Urinary bladder (tissue), 4 donors: ENCODE measurements around the gene UBE2V1. TPM values are rescaled to one million over a fixed set of nuclear protein-coding genes. Genes with fewer than 3 reads are reported as not detected.
"Not testable (repeated sequence)": the region's sequence is repeated elsewhere in the genome, so short reads cannot be mapped to it uniquely, and the experiment has no call there.

Source experiments
- DNase-seq: peaks from one replicate; pipeline ENCODE4 v3.0.0-alpha.2; 2015; ENCODE audit errors: extremely low spot score
- H3K27ac ChIP-seq: one replicate; pipeline ENCODE4 v1.5.1; 2013; ENCODE audit warnings: low read depth, mild to moderate bottlenecking, moderate library complexity
- H3K36me3 ChIP-seq: one replicate; pipeline ENCODE4 v1.6.1; 2013; ENCODE audit warnings: mild to moderate bottlenecking, moderate library complexity; ENCODE audit not compliant: insufficient read depth
- H3K4me1 ChIP-seq: one replicate; pipeline ENCODE4 v1.6.1; 2013; ENCODE audit warnings: mild to moderate bottlenecking, moderate library complexity; ENCODE audit not compliant: insufficient read depth
- H3K4me3 ChIP-seq: one replicate; pipeline ENCODE4 v1.5.1; 2013; ENCODE audit warnings: low read depth, low read length
- WGBS: extraction: QIAGEN DNeasy Blood & Tissue Kit; methylation state at CpG from one replicate; pipeline ENCODE4 v1.1.7; 2013; 5-methylcytosine and 5-hydroxymethylcytosine counted together
- polyA plus RNA-seq: library from polyadenylated mRNA; stranded (reverse); fragments of 200-250 nt; gene quantifications from one replicate; pipeline ENCODE4 v1.2.3, GENCODE V29; 2013
- total RNA-seq: library from RNA; depleted of rRNA; stranded (reverse); fragments of >200 nt; gene quantifications from one replicate; pipeline ENCODE4 v1.2.3, GENCODE V29; 2014
- donor health status: healthy with polysubstance abuse.
- donor health status: healthy.

UBE2V1 gene
- total and polyA plus RNA-seq, 2 donors = 74.0 to 85.7 TPM

DNA sequence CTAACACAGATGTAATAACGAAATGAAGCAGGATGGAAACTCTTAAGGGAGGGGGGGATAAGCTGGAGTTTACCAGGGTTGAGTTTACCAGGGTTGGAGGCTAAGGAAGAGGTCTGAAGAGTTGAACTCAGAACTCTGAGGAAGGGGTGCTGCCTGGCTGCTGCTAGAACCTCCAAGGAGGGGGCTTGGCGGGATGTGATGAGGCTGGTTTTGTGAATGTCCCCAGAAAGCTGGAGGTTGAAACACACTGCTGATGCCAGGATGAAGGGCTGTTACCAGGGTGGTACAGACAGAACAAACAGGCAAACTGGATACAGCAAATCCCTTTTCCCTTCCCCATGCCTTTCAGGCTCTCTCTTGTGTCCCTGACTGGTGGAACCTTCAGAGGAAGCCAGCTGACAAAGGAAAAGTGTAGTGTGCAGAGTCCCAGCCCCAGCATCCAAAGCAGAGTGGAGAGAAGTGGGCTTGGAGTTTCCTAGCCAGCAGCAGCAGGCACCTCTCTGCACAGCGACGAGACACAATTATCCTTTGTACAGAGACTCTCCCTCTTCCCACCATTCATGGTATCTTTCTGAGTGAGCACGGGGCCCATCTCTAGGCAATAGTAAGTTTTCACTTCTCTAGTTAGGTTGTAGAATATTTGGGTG is 23.7 kb downstream of the UBE2V1 start:
- 82% methylated on average over 5 of the region's 5 CpGs for WGBS
- Histone ChIP-seq H3K36me3 (no peaks in the 10 kb centered on the region), H3K4me1 (peaks cover 5% of the 10 kb centered on the region), H3K4me3 (no peak overlapping the region), H3K27ac (no peak overlapping the region)
- DNase-seq = no peak

DNA sequence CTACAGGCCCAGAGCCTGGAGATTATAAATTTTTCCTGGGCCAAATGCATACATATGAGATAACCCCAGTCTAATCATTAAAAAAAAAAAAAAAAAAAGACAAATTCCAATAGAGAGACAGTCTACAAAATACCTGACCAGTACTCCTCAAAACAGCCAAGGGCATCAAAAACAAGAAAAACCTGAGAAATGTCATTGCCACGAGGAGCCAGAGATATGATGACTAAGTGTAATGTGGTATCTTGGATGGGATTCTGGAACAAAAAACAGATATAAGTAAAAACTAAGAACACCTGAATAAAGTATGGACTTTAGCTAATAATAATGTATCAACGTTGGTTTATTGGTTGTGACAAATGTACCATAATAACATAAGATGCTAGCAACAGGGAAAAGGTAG is 24.9 kb downstream of the UBE2V1 start:
- no peak for DNase-seq
- Histone ChIP-seq H3K4me3 (no peak overlapping the region), H3K27ac (no peak overlapping the region), H3K36me3 (no peaks in the 10 kb centered on the region), H3K4me1 (peaks cover 5% of the 10 kb centered on the region)
- WGBS = 66% methylated on average over 2 of the region's 2 CpGs

DNA sequence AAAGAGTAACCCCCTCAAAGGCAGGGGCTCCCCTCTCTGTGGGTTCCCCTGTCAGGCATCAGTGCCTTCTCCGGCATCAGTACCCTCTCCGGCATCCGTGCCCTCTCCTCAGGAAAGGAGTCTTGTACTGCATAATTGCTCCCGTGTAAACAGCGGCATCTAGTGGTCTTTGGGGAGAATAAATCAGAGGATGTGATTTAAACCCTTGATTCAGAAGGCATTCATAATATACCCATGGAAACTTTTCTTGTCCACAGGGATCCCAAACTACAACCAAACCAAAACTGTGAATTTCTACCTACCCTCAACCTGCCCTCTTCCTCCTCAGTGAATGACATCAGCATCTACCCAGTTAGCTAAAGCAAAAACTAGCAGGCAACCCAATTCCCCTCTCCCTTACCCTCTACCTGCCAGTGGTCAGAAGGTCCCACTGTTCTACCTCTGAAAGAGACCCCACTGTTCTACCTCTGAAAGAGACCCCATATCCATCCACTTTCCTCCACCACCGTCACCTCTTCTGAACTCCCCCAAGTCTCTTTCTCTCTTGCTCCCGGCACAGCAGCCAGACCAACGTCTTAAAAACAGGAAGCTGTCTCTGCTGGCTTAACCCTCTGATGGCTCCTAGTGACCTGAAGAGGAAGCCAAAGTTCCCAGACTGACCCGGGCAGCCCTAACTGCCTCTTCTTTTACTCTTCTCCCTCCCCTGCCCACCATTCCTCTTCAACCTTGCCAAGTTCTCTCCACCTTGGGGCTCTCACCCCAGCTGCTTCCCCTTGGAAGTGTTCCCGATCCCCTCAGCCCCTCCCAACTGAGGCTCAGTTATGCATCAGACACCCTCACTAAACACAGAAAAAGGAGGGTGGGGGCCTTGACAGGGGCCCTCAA is 27.2 kb downstream of the UBE2V1 start:
- Histone ChIP-seq H3K27ac (no peak overlapping the region), H3K36me3 (no peaks in the 10 kb centered on the region), H3K4me3 (no peak overlapping the region), H3K4me1 (peaks cover 5% of the 10 kb centered on the region)
- DNase-seq = no peak
- WGBS = 4% methylated on average over 10 of the region's 10 CpGs

DNA sequence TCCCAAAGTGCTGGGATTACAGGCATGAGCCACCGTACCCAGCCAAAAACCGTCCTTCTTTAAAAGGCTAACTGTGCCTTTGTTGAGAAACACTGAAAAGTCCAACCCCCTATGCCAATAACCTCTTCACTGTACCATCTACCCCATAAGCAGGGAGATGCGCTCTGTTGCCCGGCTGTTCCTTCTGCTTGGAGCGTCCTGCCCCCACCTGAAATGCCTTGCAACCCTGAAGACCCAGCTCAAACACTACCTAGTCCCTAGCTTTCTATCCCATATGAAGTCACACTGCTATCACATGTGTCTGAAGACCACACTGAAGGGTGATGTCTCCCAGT is 27.8 kb downstream of the UBE2V1 start:
- Histone ChIP-seq H3K4me1 (peaks cover 5% of the 10 kb centered on the region), H3K4me3 (no peak overlapping the region), H3K27ac (no peak overlapping the region), H3K36me3 (no peaks in the 10 kb centered on the region)
- WGBS = 82% methylated on average over 5 of the region's 5 CpGs
- no peak for DNase-seq

DNA sequence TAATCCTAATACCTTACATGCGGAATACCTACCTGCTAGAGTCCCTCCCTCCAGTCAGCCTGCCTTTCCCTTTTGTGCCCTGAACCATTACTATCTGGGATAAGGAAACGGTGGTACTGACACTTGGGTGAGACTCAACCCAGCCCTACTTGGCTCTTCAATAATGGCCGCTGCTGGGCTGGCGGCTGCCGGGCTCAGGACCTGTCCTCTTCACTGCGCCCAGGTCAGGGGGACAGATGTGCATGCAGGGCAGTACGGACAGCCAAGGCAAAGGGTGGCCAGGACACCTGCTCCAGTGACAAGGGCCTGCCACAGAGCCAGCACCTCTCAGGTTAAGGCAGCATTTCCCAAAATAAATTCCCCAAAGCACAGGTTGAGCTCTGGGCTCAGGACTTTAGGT is 29.9 kb downstream of the UBE2V1 start:
- Histone ChIP-seq H3K4me1 (peaks cover 5% of the 10 kb centered on the region), H3K36me3 (no peaks in the 10 kb centered on the region), H3K4me3 (no peak overlapping the region), H3K27ac (no peak overlapping the region)
- 94% methylated on average over 7 of the region's 7 CpGs for WGBS
- DNase-seq = no peak

DNA sequence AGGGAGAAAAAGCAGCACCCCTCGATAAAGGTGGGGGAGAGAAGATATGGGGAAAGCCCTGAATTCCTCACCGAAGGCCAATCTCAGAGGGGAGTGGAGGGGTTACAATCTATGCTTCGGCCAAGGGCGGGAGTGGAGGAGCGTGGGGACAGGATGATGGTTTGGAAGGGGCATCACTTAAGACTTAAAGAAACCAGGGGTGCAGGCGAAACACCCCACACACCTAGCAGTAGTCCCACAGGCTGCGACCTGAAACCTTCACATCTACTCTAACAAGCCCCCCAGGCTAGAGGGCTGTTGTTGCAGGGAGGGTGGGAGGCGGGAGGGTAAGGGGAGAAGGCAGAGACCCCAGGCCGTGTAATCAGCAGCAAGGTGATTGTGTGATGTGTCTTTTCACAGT is 30.9 kb downstream of the UBE2V1 start:
- not testable (repeated sequence) for H3K36me3 ChIP-seq, H3K4me3 ChIP-seq, H3K27ac ChIP-seq, DNase-seq, H3K4me1 ChIP-seq
- 91% methylated on average over 9 of the region's 9 CpGs for WGBS

DNA sequence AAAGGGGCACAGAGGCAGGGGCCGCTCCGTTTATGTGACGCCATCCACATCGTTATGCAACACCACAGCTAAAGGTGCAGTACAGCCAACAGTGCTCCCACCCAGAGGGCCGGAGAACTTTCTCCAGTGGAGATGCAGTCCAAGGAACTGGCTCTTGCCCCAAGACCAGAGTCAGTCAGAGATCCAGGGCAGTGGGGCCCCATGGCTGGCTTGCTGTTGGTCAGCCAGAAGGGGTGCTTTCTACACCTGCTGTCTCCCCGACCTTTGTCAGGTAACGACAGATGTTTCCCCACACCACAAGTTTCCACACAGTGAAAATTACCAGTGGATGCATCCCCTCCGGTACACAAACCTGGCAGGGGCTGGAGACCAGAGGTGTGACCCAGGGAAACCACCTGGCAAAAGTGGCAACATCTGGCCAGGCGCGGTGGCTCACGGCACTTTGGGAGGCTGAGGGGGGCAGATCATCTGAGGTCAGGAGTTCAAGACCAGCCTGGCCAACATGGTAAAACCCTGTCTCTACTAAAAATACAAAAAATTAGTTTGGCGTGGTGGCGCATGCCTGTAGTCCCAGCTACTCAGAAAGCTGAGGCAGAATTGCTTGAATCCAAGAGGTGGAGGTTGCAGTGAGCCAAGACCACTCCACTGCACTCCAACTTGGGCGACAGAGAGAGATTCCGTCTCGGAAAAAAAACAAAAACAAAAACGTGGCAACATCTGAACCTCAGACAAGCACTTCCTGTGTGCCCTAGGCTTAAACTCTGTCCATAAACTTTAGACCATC is 34.9 kb downstream of the UBE2V1 start:
- no peaks in the 10 kb centered on the region for H3K4me1 ChIP-seq
- no peak for DNase-seq
- no peaks in the 10 kb centered on the region for H3K36me3 ChIP-seq
- H3K27ac ChIP-seq = no peak overlapping the region
- 57% methylated on average over 17 of the region's 17 CpGs for whole genome bisulfite sequencing
- H3K4me3 ChIP-seq = no peak overlapping the region

DNA sequence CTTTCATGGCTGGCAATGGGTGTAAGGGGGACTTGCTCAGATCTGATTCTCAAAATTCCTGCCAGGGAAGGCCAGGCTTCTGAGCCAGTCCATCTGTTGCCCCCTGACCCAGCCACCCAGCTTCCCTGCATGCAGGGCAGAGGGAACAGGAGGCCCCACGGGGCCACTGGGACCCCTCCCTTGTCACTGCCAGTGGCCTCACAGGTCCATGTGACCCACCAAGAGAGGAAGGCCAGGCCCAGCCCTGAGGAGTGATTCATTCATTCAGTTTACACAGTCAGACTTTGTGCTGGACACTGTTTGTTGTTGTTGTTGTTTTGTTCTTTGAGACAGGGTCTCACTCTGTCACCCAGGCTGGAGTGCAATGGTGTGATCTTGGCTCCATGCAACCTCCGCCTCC is 39.5 kb downstream of the UBE2V1 start:
- 76% methylated on average over 2 of the region's 2 CpGs for WGBS
- no peaks in the 10 kb centered on the region for H3K4me1 ChIP-seq
- no peak for DNase-seq
- no peaks in the 10 kb centered on the region for H3K36me3 ChIP-seq
- H3K4me3 ChIP-seq = no peak overlapping the region
- H3K27ac ChIP-seq = no peak overlapping the region

DNA sequence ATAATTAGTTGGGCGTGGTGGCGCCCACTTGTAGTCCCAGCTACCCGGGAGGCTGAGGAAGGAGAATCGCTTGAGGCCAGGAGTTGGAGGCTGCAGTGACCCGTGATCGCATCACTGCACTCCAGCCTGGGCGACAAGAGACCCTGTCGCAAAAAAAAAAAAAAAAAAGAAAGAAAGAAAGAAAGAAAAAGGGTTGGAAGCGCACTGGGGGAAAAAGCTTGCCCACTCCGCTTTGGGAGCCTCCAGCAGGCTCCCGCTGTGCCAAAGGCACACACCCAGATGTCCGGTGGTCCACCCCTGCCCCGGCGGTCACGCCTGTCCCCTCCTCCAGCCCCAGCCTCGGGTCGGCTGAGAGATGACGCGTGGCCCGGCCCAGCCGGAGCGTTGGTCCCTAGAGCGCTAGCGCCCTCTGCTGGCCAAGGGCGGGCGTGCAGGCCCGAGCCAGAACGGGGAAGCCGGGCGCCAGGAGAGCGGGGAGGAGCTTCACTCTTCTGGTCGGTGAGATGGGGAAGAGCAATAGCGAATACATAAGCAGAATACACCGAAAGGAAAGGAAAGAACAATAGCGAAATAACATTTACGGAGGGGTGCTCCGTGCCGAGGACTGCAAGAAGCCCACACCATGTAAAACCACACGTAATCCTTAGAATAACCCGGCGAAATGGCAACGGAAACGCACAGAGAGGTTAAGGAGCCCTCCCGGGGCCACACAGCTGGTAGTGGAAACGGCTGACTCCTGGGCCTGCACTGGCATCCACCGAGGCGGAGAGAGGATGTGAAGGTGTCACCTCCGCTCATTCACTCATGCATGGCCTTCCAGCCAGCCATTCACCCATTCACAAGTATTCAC is 41.7 kb downstream of the UBE2V1 start:
- H3K4me3 ChIP-seq = peak overlapping the region; percentile 27

DNA sequence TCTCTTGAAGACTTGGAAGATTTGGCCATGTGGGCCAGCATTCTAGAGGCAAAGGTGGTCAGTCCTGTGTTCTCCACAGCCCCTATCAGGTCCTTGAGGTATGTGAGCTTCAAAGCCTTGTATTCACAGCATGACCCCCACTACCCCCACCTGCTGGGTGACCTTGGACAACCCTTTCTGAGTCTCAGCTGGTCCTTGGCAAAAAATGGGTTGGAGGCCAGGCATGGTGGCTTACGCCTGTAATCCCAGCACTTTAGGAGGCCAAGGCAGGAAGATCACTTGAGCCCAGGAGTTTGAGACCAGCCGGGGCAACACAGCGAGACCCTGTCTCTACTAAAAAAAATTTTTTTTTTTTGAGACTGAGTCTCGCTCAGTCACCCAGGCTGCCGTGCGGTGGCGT is 42.6 kb downstream of the UBE2V1 start:
- Histone ChIP-seq H3K4me1 (no peaks in the 10 kb centered on the region), H3K36me3 (no peaks in the 10 kb centered on the region), H3K4me3 (no peak overlapping the region), H3K27ac (no peak overlapping the region)
- WGBS = 93% methylated on average over 7 of the region's 7 CpGs
- DNase-seq = no peak

More for the DNA sequence above, 41.7 kb downstream of the UBE2V1 start:
- H3K36me3 ChIP-seq = no peaks in the 10 kb centered on the region
- DNase-seq = peak; percentile 50
- H3K27ac ChIP-seq = no peak overlapping the region
- 12% methylated on average over 48 of the region's 48 CpGs for WGBS
- H3K4me1 ChIP-seq = no peaks in the 10 kb centered on the region

DNA sequence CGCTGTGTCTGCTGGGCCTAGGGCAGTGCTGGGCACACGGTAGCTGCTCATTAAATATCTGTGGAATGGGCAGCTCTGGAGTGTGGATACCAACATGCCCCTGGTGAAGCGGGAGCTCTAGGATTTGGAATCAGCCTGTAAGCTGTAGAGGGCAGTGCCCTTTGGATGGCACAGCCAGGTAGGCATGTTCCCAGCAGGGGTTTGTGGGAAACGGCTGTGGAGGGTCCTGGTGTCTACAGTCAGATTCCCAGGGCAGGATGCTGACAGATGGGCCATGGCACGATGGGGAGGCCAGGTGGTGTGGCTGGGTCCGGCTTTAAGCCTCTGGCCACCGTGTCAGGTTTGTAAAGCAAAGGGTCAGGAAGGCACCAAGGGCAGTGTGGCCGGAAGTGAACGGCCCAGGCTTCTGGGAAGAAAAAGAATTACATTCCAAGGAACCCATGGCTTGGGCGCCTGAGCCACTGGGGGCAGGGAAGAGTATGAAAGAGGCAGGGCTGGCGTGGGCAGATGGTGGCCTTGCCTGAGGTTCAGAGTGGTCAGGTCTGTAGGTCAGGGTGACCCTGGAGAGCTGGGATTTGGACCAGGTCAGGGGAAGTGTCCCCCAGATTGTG is 44.8 kb downstream of the UBE2V1 start:
- H3K4me1 ChIP-seq = no peaks in the 10 kb centered on the region
- H3K27ac ChIP-seq = no peak overlapping the region
- no peak for DNase-seq
- 75% methylated on average over 11 of the region's 11 CpGs for whole genome bisulfite sequencing
- H3K36me3 ChIP-seq = no peaks in the 10 kb centered on the region
- H3K4me3 ChIP-seq = no peak overlapping the region

DNA sequence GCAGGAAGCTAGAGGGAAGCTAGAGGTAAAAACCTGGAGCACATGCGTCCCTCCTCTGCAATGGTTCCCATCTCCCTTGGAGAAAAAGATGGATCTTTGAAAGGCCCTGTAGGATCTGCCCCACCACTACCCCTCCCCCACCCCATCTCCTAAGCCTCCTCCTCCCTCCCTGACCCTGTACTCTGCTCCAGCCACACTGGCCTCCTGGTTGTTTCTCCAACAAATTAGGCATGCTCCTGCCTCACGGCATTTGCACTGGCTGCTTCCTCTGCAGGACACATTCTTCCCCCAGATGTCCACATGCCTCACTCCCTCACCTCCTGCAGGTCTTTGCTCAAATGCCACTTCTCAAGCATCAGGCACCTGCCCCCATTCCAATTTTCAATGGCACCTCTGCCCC is 45.5 kb downstream of the UBE2V1 start:
- no peak overlapping the region for H3K27ac ChIP-seq
- WGBS = 89% methylated on average over 2 of the region's 2 CpGs
- no peak for DNase-seq
- H3K4me3 ChIP-seq = no peak overlapping the region
- H3K4me1 ChIP-seq = no peaks in the 10 kb centered on the region
- H3K36me3 ChIP-seq = no peaks in the 10 kb centered on the region

DNA sequence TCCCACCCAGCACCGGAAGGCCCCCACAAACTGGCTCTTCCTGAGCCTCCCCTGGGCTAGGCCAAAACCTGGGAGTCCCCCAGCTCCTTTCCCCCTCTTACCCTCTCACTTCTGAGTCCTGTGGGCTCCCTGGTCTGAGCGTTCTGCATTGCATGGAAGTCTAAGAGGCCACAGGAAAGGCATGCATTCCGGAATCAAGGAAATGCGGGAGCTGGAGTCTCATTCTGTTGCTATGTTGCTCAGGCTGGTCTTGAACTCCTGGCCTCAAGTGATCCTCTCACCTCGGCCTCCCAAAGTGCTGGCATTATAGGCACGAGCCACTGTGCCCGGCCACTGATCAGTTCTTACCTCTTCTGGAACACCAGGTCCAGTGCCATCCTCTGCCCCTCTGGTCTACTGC is 45.9 kb downstream of the UBE2V1 start:
- no peak for DNase-seq
- 87% methylated on average over 7 of the region's 7 CpGs for WGBS
- no peaks in the 10 kb centered on the region for H3K4me1 ChIP-seq

More for the DNA sequence above, 45.9 kb downstream of the UBE2V1 start:
- Histone ChIP-seq H3K27ac (no peak overlapping the region), H3K36me3 (no peaks in the 10 kb centered on the region), H3K4me3 (no peak overlapping the region)
